ENCODE measurements around the gene MAP1LC3B2. TPM values are rescaled to one million over a fixed set of nuclear protein-coding genes. Genes with fewer than 3 reads are reported as not detected.

Gene MAP1LC3B2
- total RNA-seq, 1 donor from 2014 or later = not detected

DNA sequence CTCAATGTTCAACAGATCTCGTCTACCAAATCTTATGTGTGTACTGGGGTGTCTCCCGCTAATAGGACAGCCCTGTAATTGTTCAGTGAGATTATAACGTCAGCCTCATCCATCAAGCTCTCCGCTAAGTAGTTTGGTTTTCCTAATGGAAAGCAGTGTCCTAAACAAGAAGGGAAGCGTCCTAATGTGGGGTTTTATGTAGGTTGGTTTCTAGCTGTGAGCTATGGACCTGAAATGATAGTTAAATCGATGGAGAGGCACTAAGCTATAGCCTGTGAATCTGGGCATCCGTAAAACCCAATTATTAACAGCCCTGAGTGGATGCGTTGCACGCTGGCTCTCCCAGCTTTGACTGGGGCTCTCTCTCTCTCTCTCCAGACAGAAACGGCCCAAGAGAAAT lies 9.2 kb upstream of the MAP1LC3B2 start:
- no peaks in the 10 kb centered on the region for H3K9me3 ChIP-seq
- no peak overlapping the region for H3K27ac ChIP-seq
- ATAC-seq = no peak
- TF ChIP-seq, protein P1, sequence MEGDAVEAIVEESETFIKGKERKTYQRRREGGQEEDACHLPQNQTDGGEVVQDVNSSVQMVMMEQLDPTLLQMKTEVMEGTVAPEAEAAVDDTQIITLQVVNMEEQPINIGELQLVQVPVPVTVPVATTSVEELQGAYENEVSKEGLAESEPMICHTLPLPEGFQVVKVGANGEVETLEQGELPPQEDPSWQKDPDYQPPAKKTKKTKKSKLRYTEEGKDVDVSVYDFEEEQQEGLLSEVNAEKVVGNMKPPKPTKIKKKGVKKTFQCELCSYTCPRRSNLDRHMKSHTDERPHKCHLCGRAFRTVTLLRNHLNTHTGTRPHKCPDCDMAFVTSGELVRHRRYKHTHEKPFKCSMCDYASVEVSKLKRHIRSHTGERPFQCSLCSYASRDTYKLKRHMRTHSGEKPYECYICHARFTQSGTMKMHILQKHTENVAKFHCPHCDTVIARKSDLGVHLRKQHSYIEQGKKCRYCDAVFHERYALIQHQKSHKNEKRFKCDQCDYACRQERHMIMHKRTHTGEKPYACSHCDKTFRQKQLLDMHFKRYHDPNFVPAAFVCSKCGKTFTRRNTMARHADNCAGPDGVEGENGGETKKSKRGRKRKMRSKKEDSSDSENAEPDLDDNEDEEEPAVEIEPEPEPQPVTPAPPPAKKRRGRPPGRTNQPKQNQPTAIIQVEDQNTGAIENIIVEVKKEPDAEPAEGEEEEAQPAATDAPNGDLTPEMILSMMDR (IDR thresholded peaks at IDR 0.05) = no peak
- intact Hi-C loops (cut with DNase I) = no loop called here
- no peaks in the 10 kb centered on the region for H3K36me3 ChIP-seq
- DNase-seq = no peak
- H3K4me3 ChIP-seq = no peak overlapping the region
- H3K4me1 ChIP-seq = no peaks in the 10 kb centered on the region
- H3K27me3 ChIP-seq = no peaks in the 10 kb centered on the region

DNA sequence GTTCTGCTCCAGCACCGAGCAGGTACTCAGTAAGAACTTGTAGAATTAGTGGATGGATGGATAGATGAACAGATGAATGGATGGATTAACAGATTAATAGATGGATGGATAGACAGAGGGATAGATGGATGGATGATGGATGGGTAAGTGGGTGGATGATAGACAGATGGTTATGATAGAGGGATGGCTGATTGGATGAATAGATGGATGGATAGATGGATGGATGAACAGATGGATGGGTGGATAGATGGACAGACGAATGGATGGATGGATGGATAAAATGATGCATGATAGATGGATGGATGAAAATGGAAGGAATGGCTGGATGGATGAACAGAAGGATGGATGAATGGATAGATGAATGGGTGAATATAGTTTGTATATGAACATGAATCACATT lies 8.0 kb upstream of the MAP1LC3B2 start:
- Histone ChIP-seq H3K9me3 (no peaks in the 10 kb centered on the region), H3K4me3 (no peak overlapping the region), H3K27me3 (no peaks in the 10 kb centered on the region), H3K27ac (no peak overlapping the region), H3K4me1 (no peaks in the 10 kb centered on the region), H3K36me3 (no peaks in the 10 kb centered on the region)
- intact Hi-C loops (cut with DNase I) = no loop called here
- ATAC-seq = no peak
- DNase-seq = no peak
- TF ChIP-seq, protein P1 (IDR thresholded peaks at IDR 0.05) = no peak

DNA sequence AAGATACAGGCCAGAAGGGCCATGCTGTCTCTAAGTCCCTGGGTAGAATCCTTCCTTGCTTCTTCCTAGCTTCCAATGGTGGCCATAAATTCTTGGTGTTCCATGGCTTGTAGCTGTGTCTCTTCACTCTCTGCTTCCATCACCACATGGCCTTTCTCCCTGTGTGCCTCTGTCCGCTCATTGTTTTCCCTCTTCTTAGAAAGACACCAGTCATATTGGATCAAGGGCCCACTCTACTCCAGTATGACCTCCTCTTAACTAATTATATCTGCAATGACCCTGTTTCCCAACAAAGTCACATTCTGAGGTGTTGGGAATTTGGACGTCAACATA lies 7.6 kb upstream of the MAP1LC3B2 start:
- ATAC-seq = no peak

DNA sequence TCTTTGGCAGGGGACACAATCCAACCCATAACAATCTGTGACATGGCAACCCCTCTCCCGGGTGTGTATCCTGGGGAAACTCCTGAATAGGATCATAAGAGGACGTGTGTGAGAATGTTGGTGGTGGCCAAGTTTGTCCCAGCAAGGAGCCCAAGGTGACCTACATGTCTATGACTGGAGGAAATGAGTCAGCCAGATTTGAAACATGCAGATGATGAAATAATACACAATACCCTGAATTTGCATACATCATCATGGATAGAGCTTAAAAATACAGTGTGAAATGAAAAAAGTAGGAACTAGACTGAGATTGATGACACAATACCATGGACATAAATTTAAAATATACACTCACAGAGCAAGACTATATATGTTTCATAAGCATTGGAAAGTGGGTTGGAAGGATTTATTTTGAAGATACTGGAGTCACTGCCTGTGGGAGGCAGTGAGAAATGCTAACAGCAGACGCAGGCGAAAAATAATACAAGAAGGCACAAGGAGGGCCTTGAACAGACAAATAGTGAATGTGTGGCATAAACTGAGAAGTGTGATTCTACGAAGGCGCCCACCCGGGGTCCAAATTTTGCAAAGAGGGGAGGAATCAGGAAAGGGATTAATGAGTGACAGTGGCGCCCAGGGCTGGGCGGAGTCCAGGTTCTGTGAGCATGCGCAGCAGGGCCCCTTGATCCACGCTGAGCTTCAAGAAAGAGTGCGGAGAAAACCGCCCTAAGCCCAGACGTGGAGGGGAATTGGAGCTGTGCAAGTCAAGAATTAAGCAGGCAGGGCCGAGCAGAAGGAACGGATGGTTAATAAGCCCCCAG lies 7.0 kb upstream of the MAP1LC3B2 start:
- Histone ChIP-seq H3K27ac (no peak overlapping the region), H3K4me1 (no peaks in the 10 kb centered on the region), H3K4me3 (no peak overlapping the region), H3K9me3 (no peaks in the 10 kb centered on the region), H3K27me3 (no peaks in the 10 kb centered on the region), H3K36me3 (no peaks in the 10 kb centered on the region)
- DNase-seq (no peak), ATAC-seq (peak; percentile 46)
- TF ChIP-seq, protein P1 (IDR thresholded peaks at IDR 0.05) = no peak
- intact Hi-C loops (cut with DNase I) = no loop called here

More for the DNA sequence above, 7.6 kb upstream of the MAP1LC3B2 start:
- TF ChIP-seq, protein P1 (IDR thresholded peaks at IDR 0.05) = no peak
- no peak for DNase-seq
- no peaks in the 10 kb centered on the region for H3K36me3 ChIP-seq
- no peak overlapping the region for H3K27ac ChIP-seq
- intact Hi-C loops (cut with DNase I) = no loop called here
- H3K9me3 ChIP-seq = no peaks in the 10 kb centered on the region
- no peak overlapping the region for H3K4me3 ChIP-seq
- H3K27me3 ChIP-seq = no peaks in the 10 kb centered on the region
- H3K4me1 ChIP-seq = no peaks in the 10 kb centered on the region

DNA sequence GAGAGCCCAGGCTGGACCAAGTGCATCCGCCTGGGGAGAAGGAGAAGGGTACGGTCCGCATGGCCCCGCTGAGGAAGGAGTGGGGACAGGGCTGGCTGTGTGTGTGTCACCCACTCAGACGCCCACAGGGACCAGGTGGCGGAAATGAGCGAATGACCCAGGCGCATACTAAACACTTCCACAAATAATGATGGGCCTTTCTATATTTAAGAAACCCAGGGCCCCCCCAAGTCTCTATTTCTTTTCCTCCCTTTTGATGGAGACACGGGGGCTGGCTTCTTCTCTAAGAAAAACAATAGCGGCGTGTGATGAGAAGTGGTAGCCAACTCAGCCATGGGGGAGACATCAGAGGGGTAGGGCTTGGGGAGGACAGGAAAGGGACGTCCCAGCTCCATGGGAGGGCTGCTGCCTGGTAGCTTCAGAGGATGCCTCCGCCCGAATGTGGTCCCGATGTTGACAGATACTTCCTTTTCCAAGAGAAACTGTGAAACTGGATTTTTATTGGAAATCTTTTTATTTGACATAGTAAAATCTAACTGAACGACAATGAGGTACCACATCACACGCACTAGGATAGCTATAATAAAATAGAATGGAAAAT lies 6.3 kb upstream of the MAP1LC3B2 start:
- ATAC-seq = no peak
- TF ChIP-seq, protein P1 (IDR thresholded peaks at IDR 0.05) = no peak
- DNase-seq = no peak
- no peaks in the 10 kb centered on the region for H3K27me3 ChIP-seq
- H3K36me3 ChIP-seq = no peaks in the 10 kb centered on the region
- intact Hi-C loops (cut with DNase I) = no loop called here
- no peaks in the 10 kb centered on the region for H3K9me3 ChIP-seq
- H3K4me1 ChIP-seq = no peaks in the 10 kb centered on the region
- no peak overlapping the region for H3K27ac ChIP-seq
- H3K4me3 ChIP-seq = no peak overlapping the region

Data from upper lobe of right lung (tissue), 1 donor.